HCT116 (cell line): ENCODE measurements around the gene SERPINB11. TPM values are rescaled to one million over a fixed set of nuclear protein-coding genes. Genes with fewer than 3 reads are reported as not detected.

Experiments
- ATAC-seq: fragments of 200-7000 bp; cut with Tn5 transposase; 2 replicates; pipeline ENCODE4 v1.9.1; 2020; ENCODE audit warnings: mild to moderate bottlenecking, moderate library complexity
- BruUV-seq: library from RNA; stranded (reverse); fragments of 400-500 nt; replicated peaks from 2 replicates; lab custom pipeline; 2021; lab: Mats Ljungman, UMichigan
- CTCF ChIA-PET: fragments of 300-600 bp; sonication (Branson Sonifier 250); formaldehyde crosslinking; loops from one replicate; lab custom pipeline; 2021; ENCODE audit warnings: antibody characterized with exemption; lab: Charles Lee
- POLR2A ChIA-PET: fragments of 300-600, 350-600 bp; sonication (Branson Sonifier 250); formaldehyde crosslinking; loops from one replicate; lab custom pipeline; 2021; ENCODE audit warnings: antibody characterized with exemption; lab: Charles Lee
- RAD21 ChIA-PET, 2 experiments: fragments of 300-600 bp; sonication (Branson Sonifier 250); formaldehyde crosslinking; loops; one replicate each; lab custom pipeline; 2023; ENCODE audit warnings: low total read pairs in 2 of 2; ENCODE audit not compliant: uncharacterized antibody in 2 of 2, unreplicated experiment in 2 of 2, low non-redundant PET in 1 of 2; lab: Charles Lee
- DNase-seq: peaks from one replicate; pipeline ENCODE4 v3.0.0-alpha.2; 2010; ENCODE audit warnings: low read depth, low spot score
- H2AFZ ChIP-seq: fragments of 200-600 bp; shearing (Covaris generic), sonication (generic); 2 replicates; pipeline ENCODE4 v1.6.1; 2017; ENCODE audit warnings: low read depth, mixed run types, mixed read lengths, antibody characterized with exemption, low read length; ENCODE audit not compliant: poor library complexity, severe bottlenecking
- H3K27ac ChIP-seq: 2 replicates; pipeline ENCODE4 v1.5.1; 2012; ENCODE audit warnings: low read depth, low read length
- H3K27me3 ChIP-seq: fragments of 200-600 bp; sonication (generic); 2 replicates; pipeline ENCODE4 v1.6.1; 2016; ENCODE audit warnings: mixed run types, low read length, mixed read lengths; ENCODE audit not compliant: insufficient read depth
- H3K36me3 ChIP-seq, 2 experiments: fragments of 200-500 bp in 1 of 2; fragments of 200-600 bp in 1 of 2; sonication (Bioruptor generic) in 1 of 2; sonication (generic) in 1 of 2; 2 replicates each; pipeline versions ENCODE4 v1.5.1 to v1.6.1; 2014 to 2016; ENCODE audit warnings: low read length in 2 of 2, inconsistent platforms in 1 of 2, mixed read lengths in 1 of 2, mixed run types in 1 of 2; ENCODE audit not compliant: insufficient read depth in 2 of 2, control insufficient read depth in 1 of 2
- H3K4me1 ChIP-seq, 2 experiments: fragments of 200-600 bp in 1 of 2; sonication (generic) in 1 of 2; 2 replicates each; pipeline versions ENCODE4 v1.5.1 to v1.6.1; 2012 to 2017; ENCODE audit warnings: low read length in 2 of 2, inconsistent platforms in 1 of 2, mild to moderate bottlenecking in 1 of 2, mixed read lengths in 1 of 2, mixed run types in 1 of 2, moderate library complexity in 1 of 2; ENCODE audit not compliant: insufficient read depth in 2 of 2, control insufficient read depth in 1 of 2
- H3K4me2 ChIP-seq: fragments of 200-600 bp; sonication (generic); 2 replicates; pipeline ENCODE4 v1.6.1; 2017; ENCODE audit warnings: mixed run types, low read length, mixed read lengths
- H3K4me3 ChIP-seq, 2 experiments: fragments of 200-600 bp in 1 of 2; sonication (generic) in 1 of 2; replicated peaks in 1 of 2; 2 replicates each; pipeline ENCODE4 v1.5.1; 2011 to 2016; ENCODE audit warnings: low read length in 2 of 2, control low read depth in 1 of 2, low read depth in 1 of 2, mild to moderate bottlenecking in 1 of 2, mixed read lengths in 1 of 2, mixed run types in 1 of 2
- H3K79me2 ChIP-seq: fragments of 200-600 bp; sonication (generic); 2 replicates; pipeline ENCODE4 v1.6.1; 2017; ENCODE audit warnings: mild to moderate bottlenecking, mixed run types, low read length, moderate library complexity, mixed read lengths; ENCODE audit not compliant: insufficient read depth
- H3K9ac ChIP-seq: fragments of 200-600 bp; sonication (generic); 2 replicates; pipeline ENCODE4 v1.6.1; 2016; ENCODE audit warnings: low read length, mixed read lengths
- H3K9me2 ChIP-seq: fragments of 200-600 bp; sonication (generic), shearing (Covaris generic); 2 replicates; pipeline ENCODE4 v1.6.1; 2017; ENCODE audit warnings: mixed run types, mild to moderate bottlenecking, moderate library complexity; ENCODE audit not compliant: insufficient read depth
- H3K9me3 ChIP-seq, 2 experiments: fragments of 200-500 bp in 1 of 2; fragments of 200-600 bp in 1 of 2; sonication (Bioruptor generic) in 1 of 2; sonication (generic) in 1 of 2; 2 replicates each; pipeline ENCODE4 v1.6.1; 2014 to 2017; ENCODE audit warnings: low read length in 2 of 2, mixed read lengths in 2 of 2, inconsistent platforms in 1 of 2, low read depth in 1 of 2, mild to moderate bottlenecking in 1 of 2, mixed run types in 1 of 2, moderate library complexity in 1 of 2; ENCODE audit not compliant: control insufficient read depth in 1 of 2, insufficient read depth in 1 of 2
- H4K20me1 ChIP-seq: fragments of 200-600 bp; sonication (generic), shearing (Covaris generic); 2 replicates; pipeline ENCODE4 v1.6.1; 2017; ENCODE audit warnings: mixed run types, mild to moderate bottlenecking, moderate library complexity; ENCODE audit not compliant: insufficient read depth
- ATF3 ChIP-seq: IDR thresholded peaks from 2 replicates; pipeline ENCODE4 v1.6.1; 2012
- CBX3 ChIP-seq: IDR thresholded peaks from 2 replicates; pipeline ENCODE4 v1.6.1; 2012; ENCODE audit warnings: low read depth
- CEBPB ChIP-seq: IDR thresholded peaks from 2 replicates; pipeline ENCODE4 v1.6.1; 2012; ENCODE audit warnings: low read depth
- EGR1 ChIP-seq: IDR thresholded peaks from 2 replicates; pipeline ENCODE4 v1.6.1; 2012; ENCODE audit warnings: low read depth
- EZH2 ChIP-seq: fragments of 200-600 bp; sonication (generic); IDR thresholded peaks from 2 replicates; pipeline ENCODE4 v1.6.1; 2017; ENCODE audit warnings: antibody characterized with exemption, mixed run types
- JUND ChIP-seq: IDR thresholded peaks from 2 replicates; pipeline ENCODE4 v1.6.1; 2012
- REST ChIP-seq: IDR thresholded peaks from 2 replicates; pipeline ENCODE4 v1.6.1; 2012; ENCODE audit warnings: low read depth
- SP1 ChIP-seq: IDR thresholded peaks from 2 replicates; pipeline ENCODE4 v1.6.1; 2012; ENCODE audit warnings: low read depth
- YY1 ChIP-seq: IDR thresholded peaks from 2 replicates; pipeline ENCODE4 v1.6.1; 2011; ENCODE audit warnings: low read length, low read depth, moderate library complexity, mild to moderate bottlenecking; ENCODE audit not compliant: insufficient replicate concordance; ENCODE audit errors: extremely low read depth
- ZFX ChIP-seq: fragments of 450-650 bp; IDR thresholded peaks from 2 replicates; pipeline ENCODE4 v1.6.1; 2017
- intact Hi-C: fragments of 100-400 bp; cut with micrococcal nuclease; formaldehyde crosslinking; loops from 2 replicates; pipeline ENCODE4 v1.10.0; 2022
- total RNA-seq: library from RNA; stranded (reverse); gene quantifications from one replicate; pipeline ENCODE4 v1.2.1, GENCODE V29; 2021; ENCODE audit not compliant: unreplicated experiment
- TF ChIP-seq, protein P1 (sequence below): IDR thresholded peaks from 2 replicates; pipeline ENCODE4 v1.6.1; 2011; ENCODE audit warnings: mild to moderate bottlenecking, low read length, moderate library complexity; ENCODE audit not compliant: insufficient replicate concordance; ENCODE audit errors: extremely low read depth

SERPINB11 gene
- total RNA-seq, 1 experiment from 2014 or later: not detected

GRCh38 chr18:63697097-63697660, 5.6 kb upstream of the SERPINB11 start:
- Histone ChIP-seq H3K9me3 (no peaks in the 10 kb centered on the region), H3K27ac (no peak overlapping the region), H3K4me1 (no peaks in the 10 kb centered on the region), H3K9me2 (no peaks in the 10 kb centered on the region), H3K4me2 (no peak overlapping the region), H2AFZ (no peak overlapping the region), H3K9ac (no peak overlapping the region), H3K36me3 (no peaks in the 10 kb centered on the region), H3K27me3 (no peaks in the 10 kb centered on the region), H3K79me2 (no peaks in the 10 kb centered on the region), H3K4me3 (no peak overlapping the region), H4K20me1 (no peaks in the 10 kb centered on the region)
- ChIA-PET POLR2A (no interaction called here), RAD21 (no interaction called here), CTCF (no interaction called here)
- TF ChIP-seq CBX3 (no peak), EGR1 (no peak), REST (no peak), SP1 (no peak), ZFX (no peak), YY1 (no peak), ATF3 (no peak), CEBPB (no peak), JUND (no peak), EZH2 (no peak)
- TF ChIP-seq, protein P1, sequence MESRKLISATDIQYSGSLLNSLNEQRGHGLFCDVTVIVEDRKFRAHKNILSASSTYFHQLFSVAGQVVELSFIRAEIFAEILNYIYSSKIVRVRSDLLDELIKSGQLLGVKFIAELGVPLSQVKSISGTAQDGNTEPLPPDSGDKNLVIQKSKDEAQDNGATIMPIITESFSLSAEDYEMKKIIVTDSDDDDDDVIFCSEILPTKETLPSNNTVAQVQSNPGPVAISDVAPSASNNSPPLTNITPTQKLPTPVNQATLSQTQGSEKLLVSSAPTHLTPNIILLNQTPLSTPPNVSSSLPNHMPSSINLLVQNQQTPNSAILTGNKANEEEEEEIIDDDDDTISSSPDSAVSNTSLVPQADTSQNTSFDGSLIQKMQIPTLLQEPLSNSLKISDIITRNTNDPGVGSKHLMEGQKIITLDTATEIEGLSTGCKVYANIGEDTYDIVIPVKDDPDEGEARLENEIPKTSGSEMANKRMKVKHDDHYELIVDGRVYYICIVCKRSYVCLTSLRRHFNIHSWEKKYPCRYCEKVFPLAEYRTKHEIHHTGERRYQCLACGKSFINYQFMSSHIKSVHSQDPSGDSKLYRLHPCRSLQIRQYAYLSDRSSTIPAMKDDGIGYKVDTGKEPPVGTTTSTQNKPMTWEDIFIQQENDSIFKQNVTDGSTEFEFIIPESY: no peak
- intact Hi-C loops: no loop called here
- BruUV-seq: no TSS peak
- DNase-seq (no peak), ATAC-seq (no peak)
